Left lung (tissue), 14 donors: ENCODE results near the gene ANKZF1. TPM values are rescaled to one million over a fixed set of nuclear protein-coding genes. Genes with fewer than 3 reads are reported as not detected.

Experiments
- ATAC-seq: fragments of 200-7000 bp; cut with Tn5 transposase; one replicate; pipeline ENCODE4 v1.9.1; 2020; ENCODE audit warnings: moderate library complexity
- DNase-seq, 4 donors: peaks; one replicate each; pipeline ENCODE4 v3.0.0-alpha.2; 2013 to 2020
- H3K27ac ChIP-seq, 2 donors: fragments of 200-600 bp; sonication (generic) in 1 of 2; one replicate each; pipeline versions ENCODE4 v1.5.0 to v1.8.0; 2020 to 2021
- H3K27me3 ChIP-seq, 2 donors: fragments of 200-600 bp; sonication (generic) in 1 of 2; one replicate each; pipeline versions ENCODE4 v1.5.0 to v1.8.0; 2020 to 2021
- H3K36me3 ChIP-seq, 2 donors: fragments of 200-600 bp; sonication (generic) in 1 of 2; one replicate each; pipeline versions ENCODE4 v1.5.0 to v1.8.0; 2020 to 2021
- H3K4me1 ChIP-seq, 2 donors: fragments of 200-600 bp; one replicate each; pipeline ENCODE4 v1.8.0; 2021
- H3K4me3 ChIP-seq, 2 donors: fragments of 200-600 bp; sonication (generic) in 1 of 2; one replicate each; pipeline versions ENCODE4 v1.5.0 to v1.8.0; 2020 to 2021; ENCODE audit warnings: mild to moderate bottlenecking in 1 of 2
- H3K9me3 ChIP-seq, 2 donors: fragments of 200-600 bp; sonication (generic) in 1 of 2; one replicate each; pipeline versions ENCODE4 v1.5.0 to v1.8.0; 2020 to 2021
- CTCF ChIP-seq, 2 donors: fragments of 200-600 bp; sonication (generic) in 1 of 2; IDR thresholded peaks; one replicate each; pipeline versions ENCODE4 v1.5.0 to v1.8.0; 2021; ENCODE audit warnings: antibody characterized with exemption in 2 of 2
- intact Hi-C, 2 donors: fragments of 100-400 bp; cut with DNase I; formaldehyde crosslinking; loops; one replicate each; pipeline versions ENCODE4 v1.11.2 to v1.14.2; 2022
- long read RNA-seq, 12 donors: library from polyadenylated mRNA in 2 of 12; unstranded in 2 of 12; transcript quantifications; one replicate each; pipeline ENCODE4 v2.0.0 and lab custom pipeline, GENCODE V29; 2019 to 2026
- polyA plus RNA-seq, 6 donors: library from polyadenylated mRNA; unstranded; fragments of 120-200 nt; gene quantifications; one replicate each; pipeline ENCODE4 v1.2.1, GENCODE V29; 2013; ENCODE audit not compliant: insufficient read length in 6 of 6
- total RNA-seq, 2 donors: library from RNA; stranded (reverse); fragmentation: NEBNext Ultra II Directional; extraction: Animal tissue kit (Norgen Biotek cat#: 25700); gene quantifications; one replicate each; pipeline ENCODE4 v1.2.1, GENCODE V29; 2021
- donor health status: DM: no; HTN: yes; CAD: no.
- donor health status: DM: no; HTN: no; CAD: no.

ANKZF1 gene
- total RNA-seq (10 to 100 TPM; 34.5 to 36.5 TPM), polyA plus RNA-seq (10 to 100 TPM; 54.7 to 85.5 (median 80.0) TPM)
- long read RNA-seq, donor 1, transcript ANKZF1-212 (2 exons, 647 nt), result minor isoform, 6 of 28 reads
- long read RNA-seq, donor 1, transcript ANKZF1-220 (5 exons, 993 nt), result major isoform, 7 of 28 reads
- long read RNA-seq, donor 1, partial matches to known transcripts, result 5 of 28 reads
- long read RNA-seq, donor 1, other reads (novel, unspliced or antisense), result 0 of 28 reads
- long read RNA-seq, donor 2, partial matches to known transcripts, result 27 of 35 reads
- long read RNA-seq, donor 2, other reads (novel, unspliced or antisense), result 0 of 35 reads
- long read RNA-seq, donor 3, partial matches to known transcripts, result 0 of 6 reads
- long read RNA-seq, donor 3, other reads (novel, unspliced or antisense), result 0 of 6 reads
- long read RNA-seq, donor 4, partial matches to known transcripts, result 4 of 6 reads
- long read RNA-seq, donor 4, other reads (novel, unspliced or antisense), result 1 of 6 reads
- long read RNA-seq, donor 5, partial matches to known transcripts, result 0 of 7 reads
- long read RNA-seq, donor 5, other reads (novel, unspliced or antisense), result 0 of 7 reads
- long read RNA-seq, donor 6, partial matches to known transcripts, result 0 of 2 reads
- long read RNA-seq, donor 6, other reads (novel, unspliced or antisense), result 0 of 2 reads
- long read RNA-seq, donor 7, partial matches to known transcripts, result 5 of 9 reads
- long read RNA-seq, donor 7, other reads (novel, unspliced or antisense), result 0 of 9 reads
- long read RNA-seq, donor 8, partial matches to known transcripts, result 23 of 29 reads
- long read RNA-seq, donor 8, other reads (novel, unspliced or antisense), result 0 of 29 reads
- long read RNA-seq, donor 9, result 0 reads
- long read RNA-seq, donor 10, partial matches to known transcripts, result 3 of 6 reads
- long read RNA-seq, donor 10, other reads (novel, unspliced or antisense), result 2 of 6 reads
- long read RNA-seq, donor 11, partial matches to known transcripts, result 22 of 26 reads
- long read RNA-seq, donor 11, other reads (novel, unspliced or antisense), result 0 of 26 reads
- long read RNA-seq, donor 12, partial matches to known transcripts, result 0 of 4 reads
- long read RNA-seq, donor 12, other reads (novel, unspliced or antisense), result 0 of 4 reads

GRCh38 chr2:219229305-219230058, at the start of gene ANKZF1, which contains the start of gene ATG9A:
ANKZF1 (plus strand) TSS chr2:219229806; CDS start chr2:219230258, 452 bp downstream.
ATG9A (minus strand) TSS chr2:219229636; CDS start chr2:219228024, 1,612 bp downstream.
- peaks cover 23 to 58% of the 10 kb centered on the region in 2 donors for H3K4me1 ChIP-seq
- ATAC-seq, result peak; percentile 98
- peak; percentile 96 to 99 (median 98) for DNase-seq
- no peaks in the 10 kb centered on the region for H3K9me3 ChIP-seq
- H3K27me3 ChIP-seq, result no peaks in the 10 kb centered on the region
- peaks cover 0 to 50% of the 10 kb centered on the region in 2 donors for H3K36me3 ChIP-seq
- intact Hi-C loops, result no loop called here
- H3K27ac ChIP-seq, result peak within 1 kb of the TSS; percentile 95
- H3K4me3 ChIP-seq, result peak within 1 kb of the TSS; percentile 79 to 92
- TF ChIP-seq CTCF (IDR thresholded peaks at IDR 0.05), result no peak

DNA sequence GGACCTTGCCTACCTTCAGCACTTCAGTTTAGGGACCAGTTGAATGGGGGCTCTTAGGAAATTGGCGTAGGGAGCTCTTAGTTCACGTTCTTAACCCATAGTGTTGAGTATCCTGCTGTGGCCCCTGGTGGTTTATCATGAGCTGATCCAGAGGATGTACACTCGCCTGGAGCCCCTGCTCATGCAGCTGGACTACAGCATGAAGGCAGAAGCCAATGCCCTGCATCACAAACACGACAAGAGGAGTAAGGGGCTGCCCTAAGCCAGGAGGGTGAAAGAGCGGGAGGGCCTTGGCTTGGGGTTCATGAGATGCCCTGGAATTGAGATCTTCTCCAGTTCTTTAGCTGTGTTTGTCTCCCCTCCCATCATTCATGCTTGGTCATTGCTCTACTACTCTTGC, 48.6 kb upstream of the ANKZF1 start:
- H3K36me3 ChIP-seq, result peaks cover 0 to 64% of the 10 kb centered on the region in 2 donors
- DNase-seq (no peak), ATAC-seq (no peak)
- no peak overlapping the region for H3K27ac ChIP-seq
- H3K4me1 ChIP-seq, result peaks cover 10 to 49% of the 10 kb centered on the region in 2 donors
- TF ChIP-seq CTCF (IDR thresholded peaks at IDR 0.05), result no peak
- H3K4me3 ChIP-seq, result no peak overlapping the region
- H3K9me3 ChIP-seq, result no peaks in the 10 kb centered on the region
- no peaks in the 10 kb centered on the region for H3K27me3 ChIP-seq
- intact Hi-C loops, result no loop called here

- Histone ChIP-seq H3K36me3 (peaks cover 0 to 66% of the 10 kb centered on the region in 2 donors), H3K27me3 (no peaks in the 10 kb centered on the region), H3K4me3 (no peak overlapping the region), H3K9me3 (no peaks in the 10 kb centered on the region), H3K27ac (peak overlapping the region in 1 of 2 donors; percentile 34), H3K4me1 (peaks cover 8 to 46% of the 10 kb centered on the region in 2 donors)
- TF ChIP-seq CTCF (IDR thresholded peaks at IDR 0.05), result no peak
- ATAC-seq (no peak), DNase-seq (no peak)
- intact Hi-C loops, result no loop called here
These were observed 48.1 kb upstream of the ANKZF1 start for GRCh38 chr2:219181531-219181930.

- Histone ChIP-seq H3K27ac (peak overlapping the region in 1 of 2 donors; percentile 34), H3K4me1 (peaks cover 8 to 43% of the 10 kb centered on the region in 2 donors), H3K9me3 (no peaks in the 10 kb centered on the region), H3K4me3 (no peak overlapping the region), H3K27me3 (no peaks in the 10 kb centered on the region), H3K36me3 (peaks cover 0 to 66% of the 10 kb centered on the region in 2 donors)
- intact Hi-C loops, result no loop called here
- DNase-seq, result no peak
- no peak for ATAC-seq
- no peak for TF ChIP-seq CTCF (IDR thresholded peaks at IDR 0.05)
These were observed 47.1 kb upstream of the ANKZF1 start for GRCh38 chr2:219182331-219183150.
